Adrenal gland (tissue), 5 donors: ENCODE measurements around the gene CXADR.

Experiments
- CTCF ChIP-seq, 6 experiments: fragments of 450-650 bp in 4 of 6; fragments of 200-600 bp in 2 of 6; sonication (generic) in 1 of 6; IDR thresholded peaks; 1 replicate in 5 of 6; 2 replicates in 1 of 6; pipeline versions ENCODE4 v1.5.1 to v1.8.0; 2016 to 2021; ENCODE audit warnings: antibody characterized with exemption in 6 of 6, mild to moderate bottlenecking in 2 of 6, moderate library complexity in 1 of 6
- POLR2A ChIP-seq, 2 donors: fragments of 450-650 bp; IDR thresholded peaks; one replicate each; pipeline ENCODE4 v1.6.1; 2017; ENCODE audit warnings: antibody characterized with exemption in 2 of 2, mild to moderate bottlenecking in 2 of 2, moderate library complexity in 1 of 2
- donor health status: DM: no; HTN: no; CAD: no.

GRCh38 chr21:17512253-17513213 lies at the start of gene CXADR:
- TF ChIP-seq POLR2A (IDR thresholded peaks at IDR 0.05): peak; percentile 22 to 47
- TF ChIP-seq CTCF (IDR thresholded peaks at IDR 0.05): peak; percentile 17 to 57 (median 45)
